ENCODE measurements around the gene TBC1D19. TPM values are rescaled to one million over a fixed set of nuclear protein-coding genes. Genes with fewer than 3 reads are reported as not detected.
"Not testable (repeated sequence)": the region's sequence is repeated elsewhere in the genome, so short reads cannot be mapped to it uniquely, and the experiment has no call there.

Gene TBC1D19
- total and polyA plus RNA-seq, 4 donors = 1.2 to 5.8 (median 2.2) TPM

GRCh38 chr4:26692014-26692726 lies 108.3 kb downstream of the TBC1D19 start:
- H3K4me1 ChIP-seq (ENCODE audit: control insufficient read depth in 4 of 4, insufficient read depth in 4 of 4, low read length in 3 of 4) = no peaks in the 10 kb centered on the region
- H3K4me3 ChIP-seq (ENCODE audit: low read depth in 1 of 3, low read length in 3 of 3) = no peak overlapping the region
- H3K36me3 ChIP-seq (ENCODE audit: control insufficient read depth in 4 of 4, insufficient read depth in 3 of 4, low read depth in 1 of 4, low read length in 3 of 4) = no peaks in the 10 kb centered on the region
- WGBS = 94% methylated on average over 4 of the region's 4 CpGs
- no peak overlapping the region for H3K9ac ChIP-seq (ENCODE audit: low read depth in 1 of 2, low read length in 2 of 2)
- no peak for DNase-seq (ENCODE audit: low spot score)
- no peak overlapping the region for H3K27ac ChIP-seq (ENCODE audit: low read depth in 1 of 2, low read length in 2 of 2)
- no peak for TF ChIP-seq RAD21 (IDR thresholded peaks at IDR 0.05)
- TF ChIP-seq EGR1 (IDR thresholded peaks at IDR 0.05; ENCODE audit: low read depth in 2 of 2) = no peak
- no peak for TF ChIP-seq CTCF (IDR thresholded peaks at IDR 0.05; ENCODE audit: low read depth, low read length, missing input control)
- TF ChIP-seq NR2F2 (IDR thresholded peaks at IDR 0.05) = no peak
- no peak for TF ChIP-seq GABPA (IDR thresholded peaks at IDR 0.05 in 1 of 2, conservative IDR thresholded peaks at IDR 0.05 in 1 of 2)
- TF ChIP-seq HNF4A (conservative IDR thresholded peaks at IDR 0.05) = no peak
- H3K27me3 ChIP-seq (ENCODE audit: control insufficient read depth in 4 of 4, insufficient read depth in 4 of 4, low read length in 3 of 4) = no peaks in the 10 kb centered on the region
- no peaks in the 10 kb centered on the region for H3K9me3 ChIP-seq (ENCODE audit: control insufficient read depth in 4 of 4, low read length in 3 of 4)

- H3K4me1 ChIP-seq (ENCODE audit: control insufficient read depth in 4 of 4, insufficient read depth in 4 of 4, low read length in 3 of 4); H3K27me3 ChIP-seq (ENCODE audit: control insufficient read depth in 4 of 4, insufficient read depth in 4 of 4, low read length in 3 of 4); H3K9ac ChIP-seq (ENCODE audit: low read depth in 1 of 2, low read length in 2 of 2); H3K9me3 ChIP-seq (ENCODE audit: control insufficient read depth in 4 of 4, low read length in 3 of 4); DNase-seq (ENCODE audit: low spot score); H3K4me3 ChIP-seq (ENCODE audit: low read depth in 1 of 3, low read length in 3 of 3); H3K36me3 ChIP-seq (ENCODE audit: control insufficient read depth in 4 of 4, insufficient read depth in 3 of 4, low read depth in 1 of 4, low read length in 3 of 4); H3K27ac ChIP-seq (ENCODE audit: low read depth in 1 of 2, low read length in 2 of 2): not testable (repeated sequence)
- 96% methylated on average over 13 of the region's 13 CpGs for WGBS
These were observed 110.2 kb downstream of the TBC1D19 start for GRCh38 chr4:26694131-26694530.

GRCh38 chr4:26700110-26700509 lies 116.2 kb downstream of the TBC1D19 start:
- Histone ChIP-seq H3K9ac (ENCODE audit: low read depth in 1 of 2, low read length in 2 of 2) (no peak overlapping the region), H3K27ac (ENCODE audit: low read depth in 1 of 2, low read length in 2 of 2) (no peak overlapping the region), H3K36me3 (ENCODE audit: control insufficient read depth in 4 of 4, insufficient read depth in 3 of 4, low read depth in 1 of 4, low read length in 3 of 4) (no peaks in the 10 kb centered on the region), H3K9me3 (ENCODE audit: control insufficient read depth in 4 of 4, low read length in 3 of 4) (no peaks in the 10 kb centered on the region), H3K4me1 (ENCODE audit: control insufficient read depth in 4 of 4, insufficient read depth in 4 of 4, low read length in 3 of 4) (no peaks in the 10 kb centered on the region), H3K4me3 (ENCODE audit: low read depth in 1 of 3, low read length in 3 of 3) (no peak overlapping the region), H3K27me3 (ENCODE audit: control insufficient read depth in 4 of 4, insufficient read depth in 4 of 4, low read length in 3 of 4) (no peaks in the 10 kb centered on the region)
- no peak for TF ChIP-seq SP1 (IDR thresholded peaks at IDR 0.05)
- no peak for TF ChIP-seq NR2F2 (IDR thresholded peaks at IDR 0.05)
- no peak for TF ChIP-seq MAX (IDR thresholded peaks at IDR 0.05)
- no peak for TF ChIP-seq HNF4G (IDR thresholded peaks at IDR 0.05)
- no peak for TF ChIP-seq FOXA1 (IDR thresholded peaks at IDR 0.05)
- no peak for TF ChIP-seq EGR1 (IDR thresholded peaks at IDR 0.05; ENCODE audit: low read depth in 2 of 2)
- no peak for DNase-seq (ENCODE audit: low spot score)
- WGBS = 92% methylated on average over 1 of the region's 1 CpG

- Histone ChIP-seq H3K4me1 (ENCODE audit: control insufficient read depth in 4 of 4, insufficient read depth in 4 of 4, low read length in 3 of 4) (no peaks in the 10 kb centered on the region), H3K9me3 (ENCODE audit: control insufficient read depth in 4 of 4, low read length in 3 of 4) (no peaks in the 10 kb centered on the region), H3K27ac (ENCODE audit: low read depth in 1 of 2, low read length in 2 of 2) (no peak overlapping the region), H3K9ac (ENCODE audit: low read depth in 1 of 2, low read length in 2 of 2) (no peak overlapping the region), H3K36me3 (ENCODE audit: control insufficient read depth in 4 of 4, insufficient read depth in 3 of 4, low read depth in 1 of 4, low read length in 3 of 4) (no peaks in the 10 kb centered on the region), H3K27me3 (ENCODE audit: control insufficient read depth in 4 of 4, insufficient read depth in 4 of 4, low read length in 3 of 4) (no peaks in the 10 kb centered on the region), H3K4me3 (ENCODE audit: low read depth in 1 of 3, low read length in 3 of 3) (no peak overlapping the region)
- WGBS = 88% methylated on average over 2 of the region's 2 CpGs
- DNase-seq (ENCODE audit: low spot score) = no peak
- no peak for TF ChIP-seq FOXA1 (IDR thresholded peaks at IDR 0.05)
- TF ChIP-seq TAF1 (conservative IDR thresholded peaks at IDR 0.05) = no peak
These were observed 117.2 kb downstream of the TBC1D19 start for GRCh38 chr4:26701095-26701494.

Data from liver (tissue), 9 donors.